GM12878 (cell line): ENCODE results near the gene GPR153.

Source experiments
- TF ChIP-seq, protein P1 (sequence below): fragments of 450-650 bp; IDR thresholded peaks from 2 replicates; pipeline ENCODE4 v1.6.1; 2016; ENCODE audit warnings: mild to moderate bottlenecking
- TF ChIP-seq, protein P2 (sequence below): IDR thresholded peaks from 2 replicates; pipeline ENCODE4 v1.6.1; 2011; ENCODE audit warnings: low read depth, mild to moderate bottlenecking, low read length, moderate library complexity, borderline replicate concordance; ENCODE audit errors: extremely low read depth

DNA sequence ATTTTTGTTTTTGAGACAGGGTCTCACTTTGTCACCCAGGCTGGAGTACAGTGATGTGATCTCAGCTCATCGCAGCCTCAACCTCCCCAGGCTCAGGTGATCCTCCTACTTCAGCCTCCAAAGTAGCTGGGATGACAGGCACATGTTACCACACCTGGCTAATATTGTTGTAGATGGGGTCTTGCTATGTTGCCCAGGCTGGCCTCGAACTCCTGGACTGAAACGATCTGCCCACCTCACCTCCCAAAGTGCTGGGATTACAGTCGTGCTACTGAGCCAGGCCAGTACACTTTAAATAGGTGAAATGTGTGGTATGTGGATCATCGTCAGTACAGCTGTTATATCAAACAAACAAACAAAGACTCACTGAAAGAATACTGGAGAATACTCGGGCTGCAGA lies 35.0 kb upstream of the GPR153 start:
- TF ChIP-seq, protein P1, sequence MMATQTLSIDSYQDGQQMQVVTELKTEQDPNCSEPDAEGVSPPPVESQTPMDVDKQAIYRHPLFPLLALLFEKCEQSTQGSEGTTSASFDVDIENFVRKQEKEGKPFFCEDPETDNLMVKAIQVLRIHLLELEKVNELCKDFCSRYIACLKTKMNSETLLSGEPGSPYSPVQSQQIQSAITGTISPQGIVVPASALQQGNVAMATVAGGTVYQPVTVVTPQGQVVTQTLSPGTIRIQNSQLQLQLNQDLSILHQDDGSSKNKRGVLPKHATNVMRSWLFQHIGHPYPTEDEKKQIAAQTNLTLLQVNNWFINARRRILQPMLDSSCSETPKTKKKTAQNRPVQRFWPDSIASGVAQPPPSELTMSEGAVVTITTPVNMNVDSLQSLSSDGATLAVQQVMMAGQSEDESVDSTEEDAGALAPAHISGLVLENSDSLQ = no peak
- TF ChIP-seq, protein P2, sequence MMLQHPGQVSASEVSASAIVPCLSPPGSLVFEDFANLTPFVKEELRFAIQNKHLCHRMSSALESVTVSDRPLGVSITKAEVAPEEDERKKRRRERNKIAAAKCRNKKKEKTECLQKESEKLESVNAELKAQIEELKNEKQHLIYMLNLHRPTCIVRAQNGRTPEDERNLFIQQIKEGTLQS = no peak
